ENCODE data around the gene PLP1.
A peak's percentile ranks its signal among the peaks of the same experiment; 100 is the strongest.
"Not testable (repeated sequence)": the region's sequence is repeated elsewhere in the genome, so short reads cannot be mapped to it uniquely, and the experiment has no call there.

Gene PLP1, protein sequence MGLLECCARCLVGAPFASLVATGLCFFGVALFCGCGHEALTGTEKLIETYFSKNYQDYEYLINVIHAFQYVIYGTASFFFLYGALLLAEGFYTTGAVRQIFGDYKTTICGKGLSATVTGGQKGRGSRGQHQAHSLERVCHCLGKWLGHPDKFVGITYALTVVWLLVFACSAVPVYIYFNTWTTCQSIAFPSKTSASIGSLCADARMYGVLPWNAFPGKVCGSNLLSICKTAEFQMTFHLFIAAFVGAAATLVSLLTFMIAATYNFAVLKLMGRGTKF

GRCh38 chrX:103776546-103776945 is at the start of gene PLP1:
TSS of gene PLP1 (plus strand) at chrX:103776840. CDS start at chrX:103776996, 156 bp downstream.
- no peak for DNase-seq (ENCODE audit: low read depth)

GRCh38 chrX:103727115-103727514 is 49.5 kb upstream of the PLP1 start:
- DNase-seq (ENCODE audit: low read depth) = no peak

DNA sequence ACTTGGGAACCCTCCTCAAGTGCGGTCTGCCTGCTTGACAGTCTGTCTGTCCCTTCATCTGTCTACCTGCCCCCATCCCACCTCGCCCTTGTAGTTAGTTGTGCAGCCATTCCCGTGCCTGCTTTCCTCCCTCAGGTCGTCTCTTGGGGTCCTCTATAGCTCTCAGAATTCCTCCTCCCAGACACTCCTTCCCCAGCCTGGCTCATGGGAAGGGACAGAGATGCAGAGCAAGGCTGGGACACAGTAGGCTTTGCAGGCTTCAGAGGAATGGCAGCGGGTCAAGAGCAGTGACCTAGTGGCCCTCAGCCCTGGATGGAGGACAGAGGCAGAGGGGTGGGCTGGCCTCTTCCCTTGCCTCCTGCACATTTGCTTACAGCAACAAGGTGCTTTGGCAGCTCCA is 47.6 kb upstream of the PLP1 start:
- no peak for DNase-seq (ENCODE audit: low read depth)

- no peak for DNase-seq (ENCODE audit: low read depth)
Observed at GRCh38 chrX:103730147-103730795, 46.4 kb upstream of the PLP1 start.

GRCh38 chrX:103730796-103731493 is 45.7 kb upstream of the PLP1 start:
- DNase-seq (ENCODE audit: low read depth) = peak; percentile 58

DNA sequence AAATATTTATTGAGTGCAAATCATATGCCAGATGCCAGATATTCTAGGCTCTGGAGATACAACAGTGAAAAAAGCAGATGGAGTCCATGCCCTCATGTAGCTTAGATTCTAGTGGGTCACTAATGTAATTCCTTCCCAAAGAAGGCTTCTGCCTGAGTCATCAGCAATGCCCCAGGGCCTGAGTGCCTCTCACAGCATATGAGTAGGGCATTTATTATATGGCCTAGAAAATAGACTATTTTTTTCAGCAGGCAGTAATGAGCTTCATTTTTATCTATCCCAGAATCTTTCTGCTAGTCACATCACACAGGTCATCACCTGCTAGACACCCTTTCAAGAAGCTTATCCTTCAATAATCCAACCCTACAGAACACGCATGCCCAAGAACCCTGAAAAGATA is 43.6 kb upstream of the PLP1 start:
- no peak for DNase-seq (ENCODE audit: low read depth)

GRCh38 chrX:103734125-103734760 is 42.4 kb upstream of the PLP1 start:
- DNase-seq (ENCODE audit: low read depth) = no peak

DNA sequence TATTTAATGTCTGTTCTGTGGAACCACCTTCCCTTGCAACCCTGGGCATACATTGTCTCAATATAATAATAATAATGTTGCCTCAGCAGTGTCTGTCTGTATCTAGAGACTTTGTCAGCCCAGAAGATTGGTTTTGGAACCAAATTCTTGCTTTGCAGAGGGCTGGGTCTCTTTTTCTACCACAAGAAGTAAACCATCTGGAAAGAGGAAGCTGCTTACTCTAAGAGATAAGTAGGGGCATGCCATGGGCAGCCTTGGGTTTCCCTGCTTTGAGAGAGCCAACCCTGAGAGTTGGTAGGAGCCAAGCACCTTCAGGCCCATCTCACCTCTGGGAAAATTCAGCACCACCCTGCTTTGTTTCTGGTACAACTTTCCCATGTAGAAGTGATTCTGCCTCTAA is 38.9 kb upstream of the PLP1 start:
- no peak for DNase-seq (ENCODE audit: low read depth)

GRCh38 chrX:103739421-103739820 is 37.2 kb upstream of the PLP1 start:
- DNase-seq (ENCODE audit: low read depth) = no peak

DNA sequence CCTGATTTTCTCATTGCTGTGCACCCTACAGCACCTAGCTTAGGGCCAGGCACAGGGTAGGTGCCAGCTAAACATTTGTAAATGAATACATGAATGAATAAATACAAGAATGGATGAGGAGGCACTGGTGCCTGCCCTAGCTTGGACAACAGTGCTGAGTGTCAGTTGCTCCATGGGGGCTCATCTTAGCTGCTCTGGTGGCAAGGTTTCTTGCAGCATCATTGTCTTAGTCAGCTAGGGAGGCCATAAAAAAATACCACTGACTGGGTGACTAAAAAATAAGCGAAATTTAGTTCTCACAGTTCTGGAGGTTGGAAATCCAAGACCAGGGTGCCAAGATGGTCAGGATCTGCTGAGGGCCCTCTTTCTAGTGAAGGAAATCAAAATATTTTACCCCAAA is 34.8 kb upstream of the PLP1 start:
- no peak for DNase-seq (ENCODE audit: low read depth)

DNA sequence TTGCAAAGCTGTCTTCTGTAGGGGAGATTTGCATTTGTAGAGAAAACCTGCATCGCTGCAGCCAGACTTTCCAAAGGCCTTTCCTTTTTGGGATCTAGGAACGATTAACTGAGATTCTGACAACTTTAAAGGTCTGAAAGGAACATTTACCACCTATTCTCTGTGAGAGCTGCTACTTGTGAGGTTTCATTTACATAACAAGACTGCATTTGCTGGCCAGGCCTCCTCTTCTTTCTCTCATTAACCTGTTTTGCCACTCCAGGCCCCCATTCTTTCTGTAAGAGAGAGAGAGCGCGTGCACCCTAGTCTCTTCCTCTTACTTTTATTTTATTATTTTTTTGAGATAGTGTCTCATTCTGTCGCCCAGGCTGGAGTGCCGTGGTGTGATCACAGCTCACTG is 34.3 kb upstream of the PLP1 start:
- no peak for DNase-seq (ENCODE audit: low read depth)

GRCh38 chrX:103747163-103747562 is 29.5 kb upstream of the PLP1 start:
- no peak for DNase-seq (ENCODE audit: low read depth)

GRCh38 chrX:103754401-103754800 is 22.2 kb upstream of the PLP1 start:
- DNase-seq (ENCODE audit: low read depth) = no peak

GRCh38 chrX:103756736-103757135 is 19.9 kb upstream of the PLP1 start:
- no peak for DNase-seq (ENCODE audit: low read depth)

GRCh38 chrX:103758555-103758954 is 18.1 kb upstream of the PLP1 start:
- no peak for DNase-seq (ENCODE audit: low read depth)

DNA sequence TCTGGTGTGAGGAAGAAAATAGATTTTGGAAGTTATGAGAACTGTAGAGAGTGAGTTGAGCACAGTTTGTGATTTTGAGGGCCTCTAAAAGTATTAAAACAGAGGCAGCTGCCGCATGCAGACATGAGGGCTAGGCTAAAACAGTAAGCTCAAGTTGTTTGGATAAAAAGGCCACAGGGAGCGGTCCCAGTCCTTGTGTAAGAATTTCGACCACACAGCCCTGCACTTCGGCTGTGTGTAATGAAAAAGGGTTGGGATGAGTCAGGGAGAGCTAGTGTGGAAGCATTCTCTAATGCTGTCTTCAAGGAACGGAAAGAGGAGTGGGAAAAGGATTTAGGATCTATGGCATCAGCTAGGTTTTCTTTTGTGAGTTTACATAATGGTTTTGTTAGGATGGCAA is 13.1 kb upstream of the PLP1 start:
- not testable (repeated sequence) for DNase-seq (ENCODE audit: low read depth)

DNA sequence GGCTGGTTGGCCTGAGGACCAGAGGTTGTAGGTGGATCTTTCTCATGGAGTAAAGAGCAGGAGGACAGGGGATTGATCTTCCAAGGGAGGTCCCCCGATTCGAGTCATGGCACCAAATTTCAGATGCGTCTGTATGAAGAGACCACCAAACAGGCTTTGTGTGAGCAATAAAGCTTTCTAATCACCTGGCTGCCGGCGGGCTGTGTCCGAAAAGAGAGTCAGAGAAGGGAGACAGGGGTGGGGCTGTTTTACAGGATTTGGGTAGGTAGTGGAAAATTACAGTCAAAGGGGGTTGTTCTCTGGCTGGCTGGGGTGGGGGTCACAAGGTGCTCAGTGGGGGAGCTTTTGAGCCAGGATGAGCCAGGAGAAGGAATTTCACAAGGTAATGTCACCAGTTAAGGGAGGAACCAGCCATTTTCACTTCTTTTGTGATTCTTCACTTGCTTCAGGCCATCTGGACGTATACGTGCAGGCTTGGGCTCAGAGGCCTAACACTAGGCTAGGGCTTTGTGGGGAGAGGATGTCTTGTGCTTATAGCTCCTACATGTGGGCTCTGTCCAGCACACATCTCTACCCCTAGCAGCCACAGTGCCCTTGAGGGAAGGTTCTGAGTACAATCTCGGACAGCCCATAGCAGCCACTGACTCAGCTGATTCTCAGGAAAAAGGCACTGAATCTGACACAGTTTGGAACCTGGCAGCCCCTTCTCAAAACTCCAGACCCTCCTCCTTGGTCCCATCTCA is 9.7 kb upstream of the PLP1 start:
- DNase-seq (ENCODE audit: low read depth) = not testable (repeated sequence)

- no peak for DNase-seq (ENCODE audit: low read depth)
Observed at GRCh38 chrX:103773445-103773844, 3.2 kb upstream of the PLP1 start.

GRCh38 chrX:103774070-103774642 is 2.5 kb upstream of the PLP1 start:
- DNase-seq (ENCODE audit: low read depth) = peak; percentile 16

- no peak for DNase-seq (ENCODE audit: low read depth)
Observed at GRCh38 chrX:103779141-103779789, 2.6 kb downstream of the PLP1 start.
